ENCODE data around the gene PXDN.

Gene PXDN

GRCh38 chr2:1607236-1607920 is 136.9 kb downstream of the PXDN start:
- FAIRE-seq = no peak

DNA sequence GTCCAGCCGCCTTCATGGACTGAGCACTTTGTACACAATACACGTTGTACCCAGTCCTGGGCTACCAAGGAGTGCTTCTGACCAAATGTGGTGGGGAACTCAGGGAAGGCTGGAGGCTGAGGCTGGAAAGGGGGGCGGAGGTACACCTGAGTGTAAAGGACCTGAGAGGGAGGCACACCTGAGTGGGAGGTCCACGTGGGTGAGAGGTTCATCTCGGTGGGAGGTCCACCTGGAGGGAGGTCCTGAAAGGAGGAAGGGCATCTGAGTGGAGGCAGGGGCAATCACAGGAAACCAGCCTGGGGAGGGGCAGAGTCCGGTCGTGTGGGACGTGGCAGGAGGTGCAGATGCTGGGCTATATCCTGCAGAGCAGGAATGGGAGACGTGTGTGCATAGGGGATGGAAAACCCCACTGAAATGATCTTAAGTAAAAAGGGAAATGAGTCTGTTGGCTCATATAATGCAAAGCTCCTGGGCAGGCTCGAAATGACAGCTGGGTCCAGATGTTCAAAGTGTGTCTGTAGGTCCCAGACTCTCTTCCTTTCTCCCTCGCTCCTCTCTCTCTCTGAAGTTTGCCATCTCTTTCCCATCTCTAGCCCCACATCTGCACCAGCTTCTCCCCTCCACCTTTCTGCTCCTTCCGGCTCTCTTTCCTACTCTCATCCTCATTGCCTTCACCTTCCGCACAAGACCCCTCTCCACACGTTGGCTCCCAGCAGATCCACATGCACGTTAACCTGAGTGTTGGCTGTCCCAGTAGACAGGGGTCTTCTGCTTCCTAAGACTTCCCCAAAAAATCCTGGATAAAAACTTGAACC is 137.7 kb downstream of the PXDN start:
- FAIRE-seq = no peak

DNA sequence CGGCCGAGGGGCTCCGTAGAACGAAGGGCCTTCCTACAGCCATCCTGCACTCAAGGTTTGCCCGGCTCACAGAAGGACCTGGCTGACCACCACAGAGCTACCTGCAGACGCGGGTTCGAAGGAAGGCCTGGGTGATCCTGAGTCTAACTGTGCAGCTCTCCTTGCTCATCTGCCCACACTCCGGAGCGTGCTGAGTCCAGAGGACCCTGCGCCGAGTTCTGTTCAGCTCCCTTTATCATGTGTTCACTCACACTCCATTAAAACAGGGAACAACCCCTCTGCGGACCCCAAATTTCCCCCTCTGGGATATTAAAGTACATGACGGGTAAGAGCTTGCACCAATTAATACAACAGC is 138.3 kb downstream of the PXDN start:
- FAIRE-seq = no peak

DNA sequence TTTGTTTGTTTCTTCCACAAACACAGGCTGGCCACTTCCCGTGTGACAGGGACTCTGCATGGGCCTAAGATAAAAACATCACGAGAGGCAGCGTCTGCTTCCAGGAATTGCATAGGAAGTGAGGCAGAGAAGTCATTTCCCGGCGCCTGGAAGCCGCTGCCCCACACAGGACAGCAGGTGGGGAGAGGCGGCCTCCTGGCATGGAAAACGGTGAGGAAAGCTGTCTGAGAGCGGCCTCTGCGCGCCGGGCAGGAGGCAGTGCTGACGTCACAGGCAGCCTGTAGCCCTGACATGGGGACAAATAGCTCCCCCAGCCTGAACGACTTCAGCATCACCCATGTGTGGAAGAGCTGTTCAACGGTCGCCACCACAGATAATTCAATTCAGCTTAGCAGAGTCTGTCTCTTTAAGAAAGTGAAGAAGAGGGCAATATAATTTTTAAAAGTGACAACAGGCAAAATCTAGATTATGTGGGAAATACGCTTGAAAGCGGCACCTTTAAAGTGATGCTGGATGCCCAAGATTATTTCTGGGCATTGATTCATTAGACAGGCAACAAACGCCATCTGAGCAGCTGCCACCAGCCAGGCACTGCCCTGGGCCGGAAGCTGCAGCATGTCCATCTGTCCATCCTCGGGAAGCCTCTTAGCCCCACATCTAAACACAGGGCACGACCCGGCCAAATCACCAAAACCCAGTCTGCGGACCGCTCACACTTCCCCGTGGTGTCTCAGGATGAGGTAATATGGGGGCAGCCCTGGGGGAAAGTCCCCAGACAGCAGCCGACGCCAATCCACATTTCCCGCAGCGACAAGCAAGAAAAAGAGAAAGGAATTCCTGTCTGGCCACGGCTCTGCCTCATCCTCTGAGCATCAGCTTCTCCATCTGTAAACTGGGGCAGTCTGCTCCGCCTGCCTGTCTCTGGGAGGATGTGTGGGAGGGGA is 138.9 kb downstream of the PXDN start:
- FAIRE-seq = no peak

- FAIRE-seq = no peak
Observed at GRCh38 chr2:1603521-1603920, 140.8 kb downstream of the PXDN start.

GRCh38 chr2:1603059-1603458 is 141.3 kb downstream of the PXDN start:
- no peak for FAIRE-seq

DNA sequence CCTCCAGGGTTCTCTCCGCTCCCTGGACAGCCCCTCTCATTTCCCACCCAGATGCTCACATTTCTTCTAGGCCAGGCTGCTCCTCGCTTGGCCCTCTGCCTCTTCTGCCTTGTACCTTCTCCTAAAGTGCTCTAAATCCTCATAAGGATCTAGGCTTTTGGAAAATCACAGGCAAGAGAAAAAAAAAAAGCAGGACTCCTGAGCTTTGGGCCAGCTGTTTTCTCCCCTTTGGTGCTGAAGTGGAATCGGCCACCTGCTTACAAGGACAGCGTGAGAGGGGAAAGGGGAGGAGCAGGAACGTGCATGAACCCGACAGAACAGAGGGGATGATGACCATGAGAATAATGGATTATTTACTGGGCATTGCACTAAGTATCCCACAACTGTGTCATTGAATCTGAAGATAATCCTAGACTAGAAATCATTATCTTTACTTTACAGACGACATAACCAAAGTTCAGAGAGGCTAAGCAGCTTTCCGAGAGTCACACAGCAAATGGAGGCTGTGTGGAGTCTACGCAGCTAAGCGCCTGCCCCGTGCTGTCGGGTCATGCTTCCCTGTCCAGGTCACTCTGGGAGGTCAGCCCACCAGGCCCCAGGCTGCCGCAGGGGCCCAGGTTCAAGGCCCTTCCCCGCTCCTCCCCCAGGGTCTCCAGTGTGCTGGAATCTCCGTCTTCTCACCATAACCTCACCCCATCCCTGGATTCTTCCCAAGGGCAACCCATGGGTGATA is 141.9 kb downstream of the PXDN start:
- no peak for FAIRE-seq

- no peak for FAIRE-seq
Observed at GRCh38 chr2:1601471-1602277, 142.6 kb downstream of the PXDN start.

DNA sequence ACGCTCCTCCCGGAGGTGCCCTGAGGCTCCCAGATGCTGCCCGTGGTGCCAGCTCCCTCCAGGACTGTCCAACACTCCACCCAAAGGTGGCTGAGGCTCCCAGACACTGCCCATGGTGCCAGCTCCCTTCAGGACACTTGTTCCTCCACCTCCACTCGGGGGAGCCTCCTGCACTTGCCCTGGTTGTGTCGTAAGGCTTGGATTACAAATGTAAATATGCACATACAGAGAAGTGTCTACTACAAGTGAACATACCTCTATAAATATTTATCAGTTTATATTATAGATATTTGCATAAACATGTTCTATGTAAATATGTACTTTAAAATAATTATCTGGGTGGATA is 143.3 kb downstream of the PXDN start:
- no peak for FAIRE-seq

DNA sequence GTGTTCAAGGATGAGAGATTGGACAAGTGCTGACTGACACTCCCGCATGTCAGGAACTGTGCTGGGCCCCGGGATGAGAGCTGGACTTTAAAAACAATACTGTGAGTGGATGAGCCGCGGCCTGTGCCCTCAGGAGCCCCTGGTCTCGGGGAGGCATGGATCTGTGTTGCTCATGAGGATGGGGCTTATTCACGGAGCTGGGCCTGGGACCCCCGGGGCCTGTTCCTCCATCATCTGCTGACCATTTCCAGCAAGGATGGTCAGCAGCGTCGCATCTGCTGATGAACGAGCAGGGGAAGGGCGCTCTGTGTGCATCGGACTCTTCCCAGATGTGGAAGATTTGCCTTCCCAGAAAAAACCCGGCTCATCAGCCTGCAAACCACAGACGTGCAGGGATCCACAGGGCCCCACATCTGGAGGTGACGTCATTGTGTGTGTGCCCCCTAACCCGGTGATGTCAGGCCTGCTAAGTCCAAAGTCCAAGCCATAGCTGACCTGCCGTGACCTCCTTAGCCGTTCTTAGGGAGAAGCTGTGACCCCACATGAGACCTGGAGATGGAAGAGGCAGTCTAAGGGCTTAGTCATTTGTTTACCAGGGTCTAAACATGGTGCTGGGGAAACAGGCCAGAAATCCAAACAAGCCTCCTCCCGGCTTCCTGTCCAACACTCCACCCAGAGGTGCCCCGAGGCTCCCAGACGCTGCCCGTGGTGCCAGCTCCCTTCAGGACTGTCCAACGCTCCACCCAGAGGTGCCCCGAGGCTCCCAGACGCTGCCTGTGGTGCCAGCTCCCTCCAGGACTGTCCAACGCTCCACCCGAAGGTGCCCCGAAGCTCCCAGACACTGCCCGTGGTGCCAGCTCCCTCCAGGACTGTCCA is 143.9 kb downstream of the PXDN start:
- FAIRE-seq = no peak

GRCh38 chr2:1599301-1600085 is 144.8 kb downstream of the PXDN start:
- FAIRE-seq = no peak

DNA sequence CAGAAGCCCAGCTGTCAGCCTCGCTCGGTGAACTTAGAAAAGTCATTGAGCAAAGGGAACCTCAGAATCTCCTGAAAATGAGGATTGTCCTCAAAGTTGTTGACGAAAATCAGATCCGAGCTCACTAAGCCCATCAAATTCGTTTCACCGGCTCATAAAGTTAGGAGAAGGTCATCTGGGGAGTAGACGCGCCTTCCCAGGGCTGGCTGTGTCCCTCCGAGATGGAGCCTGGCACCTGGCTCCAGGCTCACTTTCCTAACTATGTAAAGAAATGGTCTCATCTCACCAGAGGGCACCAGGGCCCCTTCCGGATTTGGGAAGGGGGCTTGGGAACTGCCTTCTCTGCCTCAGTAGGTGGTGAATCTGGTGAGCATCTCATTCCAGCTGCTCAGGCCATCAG is 145.5 kb downstream of the PXDN start:
- FAIRE-seq = no peak

DNA sequence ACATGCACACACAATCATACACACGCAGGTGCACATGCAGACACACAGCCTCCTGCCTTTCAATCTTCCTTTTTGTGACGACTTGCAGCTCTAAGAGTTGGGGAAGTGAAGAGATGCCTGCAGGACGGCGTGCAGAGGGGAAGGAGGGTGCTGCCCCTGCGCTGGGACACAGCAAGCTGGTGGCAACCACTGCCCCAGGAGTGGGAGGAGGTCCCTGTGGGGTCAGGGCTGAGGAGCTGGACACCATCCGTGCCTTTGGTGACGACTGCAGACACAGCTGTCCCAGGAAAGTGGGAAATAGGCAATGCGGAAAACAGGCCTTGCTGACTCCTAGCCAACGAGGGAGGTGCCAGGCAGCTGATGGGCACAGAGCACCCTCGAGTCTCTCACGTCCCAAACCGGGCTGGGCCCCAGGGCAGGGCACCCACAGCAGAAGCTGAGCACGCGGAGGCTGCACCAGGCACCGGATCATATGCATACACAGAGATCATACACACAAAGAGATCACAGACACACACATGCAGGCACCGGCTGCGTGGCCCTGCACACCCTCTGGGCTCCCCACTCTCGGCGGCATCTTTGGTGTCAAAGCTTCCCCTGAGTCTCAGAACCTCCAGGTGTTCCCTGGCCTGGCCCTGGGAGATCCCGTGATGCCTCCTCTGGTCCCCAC is 146.1 kb downstream of the PXDN start:
- FAIRE-seq = no peak

GRCh38 chr2:1595274-1595673 is 149.0 kb downstream of the PXDN start:
- FAIRE-seq = no peak

- no peak for FAIRE-seq
Observed at GRCh38 chr2:1594373-1595171, 149.7 kb downstream of the PXDN start.

DNA sequence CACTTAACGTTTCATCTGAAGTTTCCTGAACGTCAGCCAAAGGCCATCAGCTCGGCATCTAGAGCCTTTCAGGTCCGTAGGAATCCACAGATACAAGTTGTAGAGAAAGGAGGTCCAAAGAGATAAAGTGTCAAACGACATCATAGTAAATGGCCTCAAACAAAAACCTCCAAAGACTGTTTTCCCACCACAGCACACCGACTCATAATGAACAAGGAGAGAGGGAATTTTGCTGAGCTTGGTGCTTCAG is 150.3 kb downstream of the PXDN start:
- FAIRE-seq = no peak

- FAIRE-seq = no peak
Observed at GRCh38 chr2:1593371-1594122, 150.8 kb downstream of the PXDN start.

Measured in G401.6 (cell line).